Neuronal stem cell (in vitro differentiated cells): Measurements from ENCODE around the gene FBXL20.

Experiments
- DNase-seq: peaks from one replicate; pipeline ENCODE4 v3.0.0-alpha.2; 2013; ENCODE audit warnings: low spot score
- H2AFZ ChIP-seq: one replicate; pipeline ENCODE4 v1.6.1; 2013; ENCODE audit warnings: mild to moderate bottlenecking, low read length, inconsistent platforms
- H2AK5ac ChIP-seq: 2 replicates; pipeline ENCODE4 v1.6.1; 2013; ENCODE audit warnings: low read depth, mild to moderate bottlenecking, inconsistent platforms, low read length, moderate library complexity, mixed read lengths
- H2BK120ac ChIP-seq: 2 replicates; pipeline ENCODE4 v1.6.1; 2013; ENCODE audit warnings: low read depth, mild to moderate bottlenecking, inconsistent platforms, low read length, moderate library complexity, mixed read lengths
- H2BK12ac ChIP-seq: one replicate; pipeline ENCODE4 v1.6.1; 2013; ENCODE audit warnings: low read length, inconsistent platforms
- H2BK15ac ChIP-seq: 2 replicates; pipeline ENCODE4 v1.6.1; 2013; ENCODE audit warnings: mild to moderate bottlenecking, low read length, inconsistent platforms, mixed read lengths
- H2BK5ac ChIP-seq: one replicate; pipeline ENCODE4 v1.6.1; 2013; ENCODE audit warnings: inconsistent platforms, mild to moderate bottlenecking, low read length, moderate library complexity
- H3K14ac ChIP-seq: one replicate; pipeline ENCODE4 v1.6.1; 2013; ENCODE audit warnings: low read length, inconsistent platforms
- H3K18ac ChIP-seq: 2 replicates; pipeline ENCODE4 v1.6.1; 2013; ENCODE audit warnings: low read length, inconsistent platforms
- H3K23ac ChIP-seq: 2 replicates; pipeline ENCODE4 v1.6.1; 2013; ENCODE audit warnings: low read depth, mild to moderate bottlenecking, mixed read lengths, low read length, inconsistent platforms; ENCODE audit not compliant: poor library complexity
- H3K27ac ChIP-seq: replicated peaks from 3 replicates; pipeline ENCODE4 v1.5.1; 2013; ENCODE audit warnings: low read length, inconsistent platforms
- H3K27me3 ChIP-seq, 3 experiments: 2 replicates each; pipeline ENCODE4 v1.6.1; 2013; ENCODE audit warnings: low read length in 3 of 3, mild to moderate bottlenecking in 2 of 3, inconsistent platforms in 1 of 3, low read depth in 1 of 3, mixed read lengths in 1 of 3, moderate library complexity in 1 of 3; ENCODE audit not compliant: control insufficient read depth in 3 of 3, insufficient read depth in 3 of 3
- H3K36me3 ChIP-seq, 2 donors: replicated peaks in 1 of 2; 2 replicates each; pipeline ENCODE4 v1.6.1; 2013; ENCODE audit warnings: low read length in 2 of 2; ENCODE audit not compliant: control insufficient read depth in 2 of 2, insufficient read depth in 2 of 2
- H3K4ac ChIP-seq: 2 replicates; pipeline ENCODE4 v1.6.1; 2013; ENCODE audit warnings: inconsistent platforms, mild to moderate bottlenecking, low read length, moderate library complexity
- H3K4me1 ChIP-seq, 2 donors: 1 replicate in 1 of 2; 2 replicates in 1 of 2; pipeline ENCODE4 v1.6.1; 2013; ENCODE audit warnings: low read length in 2 of 2, low read depth in 1 of 2; ENCODE audit not compliant: control insufficient read depth in 2 of 2, insufficient read depth in 1 of 2
- H3K4me2 ChIP-seq: one replicate; pipeline ENCODE4 v1.6.1; 2013; ENCODE audit warnings: mild to moderate bottlenecking, low read length, inconsistent platforms; ENCODE audit not compliant: insufficient read depth, poor library complexity, severe bottlenecking
- H3K4me3 ChIP-seq, 2 donors: 2 replicates each; pipeline ENCODE4 v1.5.1; 2013; ENCODE audit warnings: low read length in 2 of 2, mild to moderate bottlenecking in 2 of 2, inconsistent platforms in 1 of 2, moderate library complexity in 1 of 2
- H3K79me1 ChIP-seq: one replicate; pipeline ENCODE4 v1.6.1; 2013; ENCODE audit warnings: low read depth, mild to moderate bottlenecking, inconsistent platforms, low read length, moderate library complexity
- H3K9ac ChIP-seq: one replicate; pipeline ENCODE4 v1.6.1; 2013; ENCODE audit warnings: mild to moderate bottlenecking, low read depth, low read length, inconsistent platforms; ENCODE audit not compliant: poor library complexity
- H3K9me3 ChIP-seq, 2 donors: replicated peaks in 1 of 2; 2 replicates each; pipeline versions ENCODE3 to v1.6.1; 2013; ENCODE audit warnings: low read length in 2 of 2, mild to moderate bottlenecking in 2 of 2, inconsistent platforms in 1 of 2, low read depth in 1 of 2, mixed read lengths in 1 of 2, moderate library complexity in 1 of 2; ENCODE audit not compliant: control insufficient read depth in 2 of 2, insufficient read depth in 1 of 2
- H4K8ac ChIP-seq: one replicate; pipeline ENCODE4 v1.6.1; 2013; ENCODE audit warnings: low read depth, mild to moderate bottlenecking, inconsistent platforms, low read length, moderate library complexity
- H4K91ac ChIP-seq: one replicate; pipeline ENCODE4 v1.6.1; 2013; ENCODE audit warnings: low read length, low read depth, mild to moderate bottlenecking, inconsistent platforms; ENCODE audit not compliant: poor library complexity
- WGBS, 2 donors: extraction: QIAGEN DNeasy Blood & Tissue Kit; methylation state at CpG; one replicate each; pipeline ENCODE4 v1.1.7; 2013; ENCODE audit warnings: missing lambda C conversion rate in 2 of 2, mixed read lengths in 1 of 2; ENCODE audit not compliant: insufficient read length in 2 of 2, insufficient replicate concordance in 1 of 2; ENCODE audit errors: extremely low coverage in 2 of 2; 5-methylcytosine and 5-hydroxymethylcytosine counted together

Gene FBXL20

DNA sequence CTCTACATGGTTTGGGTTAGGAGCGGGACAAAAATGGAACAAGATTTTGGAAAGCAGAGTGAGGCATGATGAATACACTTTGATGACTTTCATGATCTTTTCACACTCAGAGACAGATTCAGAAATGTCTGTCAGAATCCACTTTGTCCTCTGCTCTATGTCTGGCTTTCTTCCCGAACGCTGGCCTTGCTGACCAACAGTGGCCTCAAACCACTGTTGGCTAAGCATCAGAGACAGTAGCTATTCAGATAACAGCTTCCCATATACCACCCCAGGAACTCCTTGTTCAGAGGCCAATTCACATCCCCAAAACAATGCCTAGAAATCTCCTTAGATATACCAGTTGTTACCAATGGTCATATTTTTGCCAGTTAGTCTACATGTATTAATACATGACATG, 40.9 kb downstream of the FBXL20 start:
- no peak for DNase-seq
- no peak overlapping the region for H3K4me3 ChIP-seq
- H2BK12ac ChIP-seq, result no peak overlapping the region
- no peak overlapping the region for H3K23ac ChIP-seq
- no peaks in the 10 kb centered on the region for H3K9me3 ChIP-seq
- H3K14ac ChIP-seq, result no peak overlapping the region
- no peaks in the 10 kb centered on the region for H3K36me3 ChIP-seq
- WGBS, 2 donors, result no CpG with 5 or more reads among the region's 3 CpGs
- H3K27ac ChIP-seq, result no peak overlapping the region
- H2AK5ac ChIP-seq, result no peak overlapping the region
- no peak overlapping the region for H4K8ac ChIP-seq
- H2AFZ ChIP-seq, result no peak overlapping the region
- H3K18ac ChIP-seq, result no peak overlapping the region
- H2BK15ac ChIP-seq, result no peak overlapping the region
- no peak overlapping the region for H2BK120ac ChIP-seq
- no peak overlapping the region for H4K91ac ChIP-seq
- no peak overlapping the region for H3K9ac ChIP-seq
- H3K79me1 ChIP-seq, result no peaks in the 10 kb centered on the region
- H3K4me2 ChIP-seq, result no peak overlapping the region
- H2BK5ac ChIP-seq, result no peak overlapping the region
- H3K4me1 ChIP-seq, result no peaks in the 10 kb centered on the region
- no peak overlapping the region for H3K4ac ChIP-seq
- H3K27me3 ChIP-seq, result no peaks in the 10 kb centered on the region

GRCh38 chr17:39359994-39360393, 41.4 kb downstream of the FBXL20 start:
- Histone ChIP-seq H3K4me3 (no peak overlapping the region), H2BK15ac (no peak overlapping the region), H3K4ac (no peak overlapping the region), H3K4me1 (no peaks in the 10 kb centered on the region), H4K8ac (no peak overlapping the region), H4K91ac (no peak overlapping the region), H3K36me3 (no peaks in the 10 kb centered on the region), H2AK5ac (no peak overlapping the region), H3K23ac (no peak overlapping the region), H3K14ac (no peak overlapping the region), H3K9ac (no peak overlapping the region), H3K9me3 (no peaks in the 10 kb centered on the region), H3K27ac (no peak overlapping the region), H3K27me3 (no peaks in the 10 kb centered on the region), H2BK5ac (no peak overlapping the region), H2AFZ (no peak overlapping the region), H3K79me1 (no peaks in the 10 kb centered on the region), H3K4me2 (no peak overlapping the region), H2BK120ac (no peak overlapping the region), H3K18ac (no peak overlapping the region), H2BK12ac (no peak overlapping the region)
- no CpG with 5 or more reads among the region's 1 CpG for whole genome bisulfite sequencing, 2 donors
- DNase-seq, result no peak

GRCh38 chr17:39357986-39358385, 43.4 kb downstream of the FBXL20 start:
- Histone ChIP-seq H3K9ac (no peak overlapping the region), H2BK5ac (no peak overlapping the region), H2AK5ac (no peak overlapping the region), H2BK15ac (no peak overlapping the region), H2AFZ (no peak overlapping the region), H3K27ac (no peak overlapping the region), H3K4me3 (no peak overlapping the region), H3K4ac (no peak overlapping the region), H3K36me3 (no peaks in the 10 kb centered on the region), H4K91ac (no peak overlapping the region), H3K18ac (no peak overlapping the region), H2BK120ac (no peak overlapping the region), H3K9me3 (no peaks in the 10 kb centered on the region), H3K14ac (no peak overlapping the region), H3K4me1 (no peaks in the 10 kb centered on the region), H2BK12ac (no peak overlapping the region), H3K4me2 (no peak overlapping the region), H3K27me3 (no peaks in the 10 kb centered on the region), H3K23ac (no peak overlapping the region), H4K8ac (no peak overlapping the region), H3K79me1 (no peaks in the 10 kb centered on the region)
- no peak for DNase-seq
- WGBS, 2 donors, result no CpG with 5 or more reads among the region's 3 CpGs

- Histone ChIP-seq H2BK12ac (no peak overlapping the region), H4K8ac (no peak overlapping the region), H3K4ac (no peak overlapping the region), H3K79me1 (no peaks in the 10 kb centered on the region), H2BK5ac (no peak overlapping the region), H3K9ac (no peak overlapping the region), H2AK5ac (no peak overlapping the region), H4K91ac (no peak overlapping the region), H2AFZ (no peak overlapping the region), H3K36me3 (no peaks in the 10 kb centered on the region), H3K14ac (no peak overlapping the region), H3K9me3 (no peaks in the 10 kb centered on the region), H2BK120ac (no peak overlapping the region), H2BK15ac (no peak overlapping the region), H3K18ac (no peak overlapping the region), H3K4me1 (no peaks in the 10 kb centered on the region), H3K4me2 (no peak overlapping the region), H3K27ac (no peak overlapping the region), H3K23ac (no peak overlapping the region), H3K27me3 (no peaks in the 10 kb centered on the region), H3K4me3 (no peak overlapping the region)
- no CpG with 5 or more reads among the region's 8 CpGs for WGBS, 2 donors
- no peak for DNase-seq
These were observed 43.9 kb downstream of the FBXL20 start for GRCh38 chr17:39357488-39357887.
